HG02571 (cell line): Measurements from ENCODE around the gene GRAMD1C.
A peak's percentile ranks its signal among the peaks of the same experiment; 100 is the strongest.
"Not testable (repeated sequence)": the region's sequence is repeated elsewhere in the genome, so short reads cannot be mapped to it uniquely, and the experiment has no call there.

Experiments used
- ATAC-seq: cut with Tn5 transposase; IDR thresholded peaks from one replicate; pipeline ENCODE4 v1.9.1; 2021; ENCODE audit warnings: mild to moderate bottlenecking, moderate library complexity; ENCODE audit not compliant: unreplicated experiment

Gene GRAMD1C

GRCh38 chr3:113850391-113850790 lies 11.8 kb downstream of the GRAMD1C start:
- not testable (repeated sequence) for ATAC-seq

DNA sequence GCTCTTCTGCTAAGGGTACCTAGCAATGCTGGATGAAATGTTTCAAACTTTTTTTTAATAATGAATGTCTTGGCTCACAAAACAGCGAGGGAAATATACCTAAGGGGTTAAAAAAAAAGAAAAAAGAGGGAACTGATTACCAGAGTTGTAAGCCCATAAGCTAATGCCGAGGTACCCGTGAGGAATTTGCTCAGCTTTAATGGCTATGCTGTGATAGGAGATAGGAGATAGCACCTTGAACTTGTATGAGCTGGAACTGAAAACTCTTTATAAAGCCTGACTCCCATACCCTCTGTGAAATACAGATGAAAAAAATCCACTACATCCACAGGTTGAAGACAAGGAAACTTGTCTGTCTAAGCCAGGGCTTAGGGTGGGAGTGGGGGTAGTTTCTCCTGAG lies 13.9 kb downstream of the GRAMD1C start:
- ATAC-seq: no peak

DNA sequence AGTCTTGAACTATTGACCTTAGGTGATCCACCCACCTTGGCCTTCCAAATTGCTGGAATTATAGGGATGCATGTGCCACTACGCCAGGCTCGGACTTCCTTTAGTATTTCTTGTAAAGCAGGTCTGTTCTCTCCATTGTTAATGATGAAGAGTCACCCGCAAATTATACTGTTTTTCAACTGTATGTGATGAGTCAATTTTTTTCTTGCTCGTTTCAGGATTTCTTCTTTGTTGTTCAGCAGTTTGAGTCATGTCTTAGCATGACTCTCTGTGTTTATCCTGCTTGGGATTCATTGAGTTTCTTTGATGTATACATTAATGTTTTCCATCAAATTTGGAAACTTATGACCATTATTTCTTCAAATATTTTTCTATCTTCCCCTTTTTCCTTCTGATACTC lies 28.9 kb downstream of the GRAMD1C start:
- ATAC-seq: no peak

GRCh38 chr3:113873293-113873692 lies 34.7 kb downstream of the GRAMD1C start:
- ATAC-seq: no peak

GRCh38 chr3:113873814-113874526 lies 35.4 kb downstream of the GRAMD1C start:
- ATAC-seq: no peak

DNA sequence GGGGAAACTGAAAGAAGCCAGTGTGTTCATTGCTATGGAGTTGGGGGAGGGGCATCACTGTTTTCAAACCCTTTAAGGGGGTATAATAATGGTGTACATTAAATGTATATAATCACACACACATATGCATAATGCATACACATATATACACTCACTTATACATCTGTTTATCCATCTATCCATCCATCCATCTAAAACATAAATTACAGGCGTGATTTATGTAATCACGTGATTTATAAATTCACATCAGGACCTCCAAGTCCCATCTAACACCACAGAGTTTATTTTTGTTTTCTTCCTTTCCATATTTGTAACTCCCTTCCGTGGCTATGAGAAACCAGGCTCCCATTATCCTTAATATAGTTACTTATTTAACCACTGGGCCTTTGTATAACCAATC lies 39.8 kb downstream of the GRAMD1C start:
- ATAC-seq: no peak

DNA sequence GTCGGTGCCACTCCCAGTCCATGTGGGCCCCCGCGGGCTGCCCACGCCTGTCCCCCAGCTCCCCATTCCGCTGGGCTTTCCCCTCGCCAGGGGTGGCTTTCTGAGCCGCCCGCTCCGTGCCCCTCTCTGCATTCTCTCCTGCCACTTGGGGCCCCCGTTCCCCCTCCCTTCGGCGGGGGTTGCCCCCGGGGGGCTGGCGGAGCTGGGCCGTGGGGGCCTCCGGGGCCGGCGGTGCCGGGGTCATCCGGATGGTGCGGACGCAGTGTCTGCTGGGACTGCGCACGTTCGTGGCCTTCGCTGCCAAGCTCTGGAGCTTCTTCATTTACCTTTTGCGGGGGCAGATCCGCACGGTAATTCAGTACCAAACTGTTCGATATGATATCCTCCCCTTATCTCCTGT lies 46.5 kb downstream of the GRAMD1C start:
- ATAC-seq: no peak

- ATAC-seq: no peak
These were observed 51.8 kb downstream of the GRAMD1C start for GRCh38 chr3:113890256-113890900.

DNA sequence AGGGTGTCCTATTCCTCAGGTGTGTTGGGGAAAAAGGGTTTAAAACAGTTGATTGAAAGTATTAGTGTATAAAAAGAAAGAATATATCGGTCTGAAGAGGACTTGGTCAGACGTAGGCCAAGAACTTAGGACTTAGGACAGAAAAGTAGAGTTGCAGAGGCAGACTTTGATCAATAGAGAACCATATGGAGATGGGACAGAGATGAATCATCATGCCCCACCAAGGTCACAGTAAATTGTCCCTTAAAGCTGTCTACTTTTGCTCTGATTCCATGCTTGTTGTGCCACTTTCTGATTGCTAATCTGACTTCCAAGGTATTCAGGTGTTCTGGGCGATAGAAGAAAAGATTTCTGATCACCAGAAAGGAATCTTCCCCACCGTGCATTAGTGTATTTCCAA lies 56.3 kb downstream of the GRAMD1C start:
- ATAC-seq: no peak

GRCh38 chr3:113895964-113896363 lies 57.4 kb downstream of the GRAMD1C start:
- ATAC-seq: no peak

- no peak for ATAC-seq
These were observed 58.3 kb downstream of the GRAMD1C start for GRCh38 chr3:113896930-113897329.

DNA sequence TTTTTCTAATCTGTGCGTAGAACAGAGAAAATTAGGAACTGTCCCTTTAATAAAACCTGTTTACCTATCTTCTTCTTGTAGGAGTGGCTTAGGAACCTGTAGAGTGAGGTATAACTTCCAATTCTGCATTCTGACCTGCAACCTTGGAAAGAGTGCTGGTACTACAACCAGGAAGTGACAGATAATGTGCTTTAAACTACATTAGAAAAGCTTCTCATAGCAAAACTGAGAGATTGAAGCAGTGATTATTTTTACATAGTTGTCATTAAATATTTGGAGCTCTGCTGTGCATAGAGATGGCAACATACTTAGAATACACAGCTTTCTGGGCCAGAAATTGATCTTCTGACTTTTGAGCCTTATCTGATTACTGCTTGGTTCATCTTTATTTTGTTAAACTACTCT lies 58.8 kb downstream of the GRAMD1C start:
- ATAC-seq: no peak

DNA sequence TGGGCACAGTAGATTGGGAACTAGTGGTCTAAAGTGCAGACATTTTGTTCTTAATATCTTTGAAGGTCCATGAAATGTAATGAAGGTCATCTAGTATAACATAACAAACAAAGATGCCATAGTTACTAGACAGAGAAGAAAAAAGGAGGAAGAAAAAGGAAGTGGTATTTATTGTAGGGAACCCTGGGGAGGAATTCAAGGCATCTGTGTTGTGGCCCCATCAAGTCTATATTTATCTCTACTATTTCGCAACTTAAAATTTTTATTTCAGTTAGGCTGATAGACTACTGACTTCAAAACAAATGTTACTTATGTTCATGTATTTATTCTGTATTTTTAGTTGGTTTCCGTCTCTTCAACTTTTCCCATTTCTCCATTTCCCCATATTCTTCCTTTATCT lies 60.3 kb downstream of the GRAMD1C start:
- ATAC-seq: no peak

GRCh38 chr3:113906568-113907140 lies 68.1 kb downstream of the GRAMD1C start:
- ATAC-seq: no peak

GRCh38 chr3:113908133-113908532 lies 69.5 kb downstream of the GRAMD1C start:
- no peak for ATAC-seq

DNA sequence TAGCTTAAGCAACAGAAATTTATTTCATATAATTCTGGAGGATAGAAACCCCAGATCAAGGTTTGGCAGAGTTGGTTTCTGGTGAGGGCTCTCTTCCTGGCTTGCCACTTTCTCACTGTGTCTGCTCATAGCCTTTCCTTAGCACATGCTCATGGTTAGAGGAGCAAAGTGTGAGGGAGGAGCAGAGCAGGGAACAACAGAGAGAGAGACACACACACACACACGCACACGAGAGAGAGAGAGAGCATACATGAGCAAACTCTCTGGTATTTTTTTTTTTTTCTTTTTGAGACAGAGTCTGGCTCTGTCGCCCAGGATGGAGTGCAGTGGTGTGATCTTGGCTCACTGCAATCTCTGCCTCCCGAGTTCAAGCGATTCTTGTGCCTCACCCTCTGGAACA lies 72.4 kb downstream of the GRAMD1C start:
- no peak for ATAC-seq

- peak; percentile 96 for ATAC-seq
These were observed 74.1 kb downstream of the GRAMD1C start for GRCh38 chr3:113912552-113913236.

DNA sequence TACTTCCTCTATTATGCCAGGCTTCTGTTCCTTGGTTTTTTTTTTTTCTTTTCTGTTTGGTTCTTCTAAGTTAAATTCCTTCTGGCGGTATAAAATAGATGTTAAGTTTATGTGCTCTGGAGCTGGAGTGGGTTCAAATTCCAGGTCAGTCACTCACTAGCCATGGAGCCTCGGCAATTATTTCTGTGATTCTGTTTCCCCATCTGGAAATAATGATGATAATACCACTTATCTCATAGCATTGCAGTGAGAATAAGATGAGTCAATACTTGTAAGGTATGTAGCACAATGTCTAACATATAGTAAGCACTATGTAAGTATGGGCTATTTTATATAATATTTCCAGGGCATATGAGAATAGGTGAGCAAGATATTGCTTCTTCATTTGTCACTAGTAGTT lies 76.1 kb downstream of the GRAMD1C start:
- no peak for ATAC-seq

DNA sequence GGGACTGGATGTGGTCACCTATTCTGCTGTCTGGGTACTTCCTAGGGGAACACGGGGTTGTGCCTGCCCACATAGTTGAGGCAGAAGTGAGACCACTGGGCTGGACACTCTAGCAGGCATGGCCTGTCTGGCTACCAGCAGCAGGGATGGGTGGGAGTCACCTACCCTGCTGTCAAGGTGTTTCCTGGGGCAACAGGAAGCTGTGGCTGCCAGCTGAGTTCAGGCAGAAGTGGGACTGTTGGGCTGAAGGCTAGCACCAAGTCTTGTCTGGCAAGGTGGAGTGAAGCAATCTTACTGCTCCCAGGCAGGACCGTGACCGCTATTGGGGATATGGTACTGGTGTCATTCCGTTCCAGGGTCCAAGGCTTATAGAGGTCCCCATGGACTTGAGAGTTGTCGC lies 89.0 kb downstream of the GRAMD1C start:
- no peak for ATAC-seq

DNA sequence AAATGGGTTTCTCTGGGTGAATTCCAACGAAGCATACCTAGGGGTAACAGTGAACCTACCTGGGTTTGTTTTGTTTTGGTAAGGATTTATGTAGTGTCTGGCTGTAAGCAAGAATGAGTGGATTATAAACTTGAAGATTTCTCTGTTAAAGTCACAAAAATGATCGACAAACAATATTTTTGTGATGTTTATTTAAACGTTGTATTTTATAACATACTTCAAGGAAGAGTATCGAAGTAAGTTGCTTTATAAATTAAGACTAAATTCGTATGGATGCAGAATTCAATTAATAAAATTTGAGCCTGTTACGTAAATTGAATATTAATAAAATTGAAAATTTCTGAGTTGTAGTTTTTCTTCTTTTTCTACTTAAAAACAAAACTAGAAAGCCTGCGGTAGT lies 108.2 kb downstream of the GRAMD1C start:
- no peak for ATAC-seq

- ATAC-seq: peak; percentile 69
These were observed 108.9 kb downstream of the GRAMD1C start, which contains the start of gene ZDHHC23 for GRCh38 chr3:113947372-113948014. Gene ZDHHC23, plus strand, starts transcription at chr3:113948013. Its CDS starts 790 bp downstream, at chr3:113948803.
